ENCODE data around the gene HS2ST1.

Gene HS2ST1

GRCh38 chr1:87137342-87137739 is 222.9 kb downstream of the HS2ST1 start:
- DNase-seq (ENCODE audit: low read depth, low spot score): no peak

- DNase-seq (ENCODE audit: low read depth, low spot score): no peak
Observed at GRCh38 chr1:87140831-87141540, 226.6 kb downstream of the HS2ST1 start.

- DNase-seq (ENCODE audit: low read depth, low spot score): no peak
Observed at GRCh38 chr1:87141556-87141955, 227.1 kb downstream of the HS2ST1 start.

- no peak for DNase-seq (ENCODE audit: low read depth, low spot score)
Observed at GRCh38 chr1:87143413-87144135, 229.1 kb downstream of the HS2ST1 start.

- no peak for DNase-seq (ENCODE audit: low read depth, low spot score)
Observed at GRCh38 chr1:87144316-87144895, 230.0 kb downstream of the HS2ST1 start.

GRCh38 chr1:87144981-87145380 is 230.5 kb downstream of the HS2ST1 start:
- no peak for DNase-seq (ENCODE audit: low read depth, low spot score)

GRCh38 chr1:87146538-87146937 is 232.1 kb downstream of the HS2ST1 start:
- no peak for DNase-seq (ENCODE audit: low read depth, low spot score)

GRCh38 chr1:87146986-87147385 is 232.6 kb downstream of the HS2ST1 start:
- DNase-seq (ENCODE audit: low read depth, low spot score): no peak

GRCh38 chr1:87147851-87148250 is 233.4 kb downstream of the HS2ST1 start:
- no peak for DNase-seq (ENCODE audit: low read depth, low spot score)

- no peak for DNase-seq (ENCODE audit: low read depth, low spot score)
Observed at GRCh38 chr1:87148661-87149060, 234.2 kb downstream of the HS2ST1 start.

GRCh38 chr1:87149241-87150041 is 235.0 kb downstream of the HS2ST1 start:
- no peak for DNase-seq (ENCODE audit: low read depth, low spot score)

- no peak for DNase-seq (ENCODE audit: low read depth, low spot score)
Observed at GRCh38 chr1:87150143-87150542, 235.7 kb downstream of the HS2ST1 start.

- no peak for DNase-seq (ENCODE audit: low read depth, low spot score)
Observed at GRCh38 chr1:87151500-87152421, 237.3 kb downstream of the HS2ST1 start.

- DNase-seq (ENCODE audit: low read depth, low spot score): no peak
Observed at GRCh38 chr1:87154384-87154783, 239.9 kb downstream of the HS2ST1 start.

- DNase-seq (ENCODE audit: low read depth, low spot score): no peak
Observed at GRCh38 chr1:87155170-87155569, 240.7 kb downstream of the HS2ST1 start.

GRCh38 chr1:87155648-87156047 is 241.2 kb downstream of the HS2ST1 start:
- DNase-seq (ENCODE audit: low read depth, low spot score): no peak

- DNase-seq (ENCODE audit: low read depth, low spot score): no peak
Observed at GRCh38 chr1:87156124-87156523, 241.7 kb downstream of the HS2ST1 start.

GRCh38 chr1:87159378-87159915 is 245.0 kb downstream of the HS2ST1 start:
- no peak for DNase-seq (ENCODE audit: low read depth, low spot score)
